ENCODE results near the gene PCDHB8.
"Not testable (repeated sequence)": the region's sequence is repeated elsewhere in the genome, so short reads cannot be mapped to it uniquely, and the experiment has no call there.

DNA sequence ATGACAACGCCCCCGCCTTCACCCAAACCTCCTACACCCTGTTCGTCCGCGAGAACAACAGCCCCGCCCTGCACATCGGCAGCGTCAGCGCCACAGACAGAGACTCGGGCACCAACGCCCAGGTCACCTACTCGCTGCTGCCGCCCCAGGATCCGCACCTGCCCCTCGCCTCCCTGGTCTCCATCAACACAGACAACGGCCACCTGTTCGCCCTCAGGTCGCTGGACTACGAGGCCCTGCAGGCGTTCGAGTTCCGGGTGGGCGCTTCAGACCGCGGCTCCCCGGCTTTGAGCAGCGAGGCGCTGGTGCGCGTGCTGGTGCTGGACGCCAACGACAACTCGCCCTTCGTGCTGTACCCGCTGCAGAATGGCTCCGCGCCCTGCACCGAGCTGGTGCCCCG lies 1.8 kb downstream of the PCDHB8 start:
- TF ChIP-seq, protein P1, sequence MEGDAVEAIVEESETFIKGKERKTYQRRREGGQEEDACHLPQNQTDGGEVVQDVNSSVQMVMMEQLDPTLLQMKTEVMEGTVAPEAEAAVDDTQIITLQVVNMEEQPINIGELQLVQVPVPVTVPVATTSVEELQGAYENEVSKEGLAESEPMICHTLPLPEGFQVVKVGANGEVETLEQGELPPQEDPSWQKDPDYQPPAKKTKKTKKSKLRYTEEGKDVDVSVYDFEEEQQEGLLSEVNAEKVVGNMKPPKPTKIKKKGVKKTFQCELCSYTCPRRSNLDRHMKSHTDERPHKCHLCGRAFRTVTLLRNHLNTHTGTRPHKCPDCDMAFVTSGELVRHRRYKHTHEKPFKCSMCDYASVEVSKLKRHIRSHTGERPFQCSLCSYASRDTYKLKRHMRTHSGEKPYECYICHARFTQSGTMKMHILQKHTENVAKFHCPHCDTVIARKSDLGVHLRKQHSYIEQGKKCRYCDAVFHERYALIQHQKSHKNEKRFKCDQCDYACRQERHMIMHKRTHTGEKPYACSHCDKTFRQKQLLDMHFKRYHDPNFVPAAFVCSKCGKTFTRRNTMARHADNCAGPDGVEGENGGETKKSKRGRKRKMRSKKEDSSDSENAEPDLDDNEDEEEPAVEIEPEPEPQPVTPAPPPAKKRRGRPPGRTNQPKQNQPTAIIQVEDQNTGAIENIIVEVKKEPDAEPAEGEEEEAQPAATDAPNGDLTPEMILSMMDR (IDR thresholded peaks at IDR 0.05) = not testable (repeated sequence)
- not testable (repeated sequence) for TF ChIP-seq POLR2AphosphoS5 (IDR thresholded peaks at IDR 0.05; ENCODE audit: low read depth, low read length); SIN3A (IDR thresholded peaks at IDR 0.05; ENCODE audit: borderline replicate concordance, insufficient read depth, low read depth, low read length); TCF7L2 (IDR thresholded peaks at IDR 0.05; ENCODE audit: low read depth, low read length)
- TF ChIP-seq, protein P2, sequence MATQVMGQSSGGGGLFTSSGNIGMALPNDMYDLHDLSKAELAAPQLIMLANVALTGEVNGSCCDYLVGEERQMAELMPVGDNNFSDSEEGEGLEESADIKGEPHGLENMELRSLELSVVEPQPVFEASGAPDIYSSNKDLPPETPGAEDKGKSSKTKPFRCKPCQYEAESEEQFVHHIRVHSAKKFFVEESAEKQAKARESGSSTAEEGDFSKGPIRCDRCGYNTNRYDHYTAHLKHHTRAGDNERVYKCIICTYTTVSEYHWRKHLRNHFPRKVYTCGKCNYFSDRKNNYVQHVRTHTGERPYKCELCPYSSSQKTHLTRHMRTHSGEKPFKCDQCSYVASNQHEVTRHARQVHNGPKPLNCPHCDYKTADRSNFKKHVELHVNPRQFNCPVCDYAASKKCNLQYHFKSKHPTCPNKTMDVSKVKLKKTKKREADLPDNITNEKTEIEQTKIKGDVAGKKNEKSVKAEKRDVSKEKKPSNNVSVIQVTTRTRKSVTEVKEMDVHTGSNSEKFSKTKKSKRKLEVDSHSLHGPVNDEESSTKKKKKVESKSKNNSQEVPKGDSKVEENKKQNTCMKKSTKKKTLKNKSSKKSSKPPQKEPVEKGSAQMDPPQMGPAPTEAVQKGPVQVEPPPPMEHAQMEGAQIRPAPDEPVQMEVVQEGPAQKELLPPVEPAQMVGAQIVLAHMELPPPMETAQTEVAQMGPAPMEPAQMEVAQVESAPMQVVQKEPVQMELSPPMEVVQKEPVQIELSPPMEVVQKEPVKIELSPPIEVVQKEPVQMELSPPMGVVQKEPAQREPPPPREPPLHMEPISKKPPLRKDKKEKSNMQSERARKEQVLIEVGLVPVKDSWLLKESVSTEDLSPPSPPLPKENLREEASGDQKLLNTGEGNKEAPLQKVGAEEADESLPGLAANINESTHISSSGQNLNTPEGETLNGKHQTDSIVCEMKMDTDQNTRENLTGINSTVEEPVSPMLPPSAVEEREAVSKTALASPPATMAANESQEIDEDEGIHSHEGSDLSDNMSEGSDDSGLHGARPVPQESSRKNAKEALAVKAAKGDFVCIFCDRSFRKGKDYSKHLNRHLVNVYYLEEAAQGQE (IDR thresholded peaks at IDR 0.05; ENCODE audit: insufficient read depth in 1 of 2, low read depth in 2 of 2, low read length in 1 of 2) = not testable (repeated sequence)

Data from Panc1 (cell line).